HG02678 (cell line): Measurements from ENCODE around the gene LY6G5C.

Source experiments
- ATAC-seq: cut with Tn5 transposase; IDR thresholded peaks from one replicate; pipeline ENCODE4 v1.9.1; 2021; ENCODE audit warnings: mild to moderate bottlenecking, moderate library complexity; ENCODE audit not compliant: unreplicated experiment

The LY6G5C gene

GRCh38 chr6:31642798-31643570 lies 37.9 kb downstream of the LY6G5C start:
- ATAC-seq, result no peak

GRCh38 chr6:31641370-31641769 lies 39.5 kb downstream of the LY6G5C start:
- no peak for ATAC-seq

GRCh38 chr6:31640612-31641011 lies 40.3 kb downstream of the LY6G5C start:
- ATAC-seq, result no peak

GRCh38 chr6:31639449-31639861 lies 41.4 kb downstream of the LY6G5C start:
- no peak for ATAC-seq

- ATAC-seq, result no peak
Observed at GRCh38 chr6:31639043-31639442, 41.8 kb downstream of the LY6G5C start.

GRCh38 chr6:31636698-31637596 lies 43.9 kb downstream of the LY6G5C start:
- no peak for ATAC-seq

- no peak for ATAC-seq
Observed at GRCh38 chr6:31634969-31635575, 45.8 kb downstream of the LY6G5C start.

- ATAC-seq, result no peak
Observed at GRCh38 chr6:31634131-31634530, 46.7 kb downstream of the LY6G5C start.

- no peak for ATAC-seq
Observed at GRCh38 chr6:31633447-31633846, 47.4 kb downstream of the LY6G5C start.

- ATAC-seq, result no peak
Observed at GRCh38 chr6:31632279-31632946, 48.5 kb downstream of the LY6G5C start.

- no peak for ATAC-seq
Observed at GRCh38 chr6:31631681-31632278, 49.1 kb downstream of the LY6G5C start.

- ATAC-seq, result no peak
Observed at GRCh38 chr6:31631209-31631608, 49.7 kb downstream of the LY6G5C start.

- ATAC-seq, result no peak
Observed at GRCh38 chr6:31630177-31630934, 50.5 kb downstream of the LY6G5C start.

GRCh38 chr6:31629014-31629413 lies 51.9 kb downstream of the LY6G5C start:
- ATAC-seq, result no peak

- no peak for ATAC-seq
Observed at GRCh38 chr6:31627690-31628287, 53.1 kb downstream of the LY6G5C start.

- no peak for ATAC-seq
Observed at GRCh38 chr6:31626952-31627351, 53.9 kb downstream of the LY6G5C start.
